Measurements from ENCODE around the gene SPATA17. TPM values are rescaled to one million over a fixed set of nuclear protein-coding genes. Genes with fewer than 3 reads are reported as not detected.
"Not testable (repeated sequence)": the region's sequence is repeated elsewhere in the genome, so short reads cannot be mapped to it uniquely, and the experiment has no call there.

The SPATA17 gene
- polyA plus RNA-seq, 2 donors = 0.04 to 0.13 TPM

DNA sequence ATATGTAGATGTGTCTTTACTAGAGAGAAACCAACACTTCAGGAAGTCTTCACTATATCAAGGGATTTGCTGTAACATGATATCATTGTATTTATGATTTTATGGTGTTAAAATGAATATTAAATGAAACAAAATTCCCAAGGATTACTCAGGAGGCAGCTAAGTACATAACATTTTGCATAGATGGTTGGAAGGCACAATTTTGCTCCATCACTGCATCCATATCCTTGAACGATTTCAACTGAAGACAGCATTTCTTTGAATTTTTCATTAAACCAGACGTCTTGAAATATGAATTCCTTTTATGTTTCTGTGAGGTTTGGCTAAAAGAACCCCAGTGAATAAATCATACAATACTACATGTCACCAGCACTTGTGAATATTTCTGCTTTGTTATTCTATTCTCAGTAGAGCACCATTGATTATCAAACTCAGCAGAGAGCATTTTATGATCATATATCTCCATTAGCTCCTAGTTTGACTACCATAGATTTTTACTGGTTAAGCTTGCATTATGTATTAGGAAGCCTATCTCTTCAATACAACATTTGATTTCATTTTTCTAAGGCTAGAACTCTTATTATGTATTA is 37.3 kb downstream of the SPATA17 start:
- 63 to 77% methylated on average over 2 of the region's 2 CpGs for WGBS, 2 donors
- Histone ChIP-seq H3K27me3 (ENCODE audit: control insufficient read depth in 1 of 2, insufficient read depth in 2 of 2, low read length in 2 of 2) (no peaks in the 10 kb centered on the region), H3K27ac (ENCODE audit: low read depth in 2 of 2, low read length in 1 of 2) (no peak overlapping the region), H3K4me1 (ENCODE audit: control insufficient read depth in 2 of 2, insufficient read depth in 2 of 2, low read length in 1 of 2) (no peaks in the 10 kb centered on the region), H3K4me3 (ENCODE audit: low read depth in 1 of 2, low read length in 2 of 2) (no peak overlapping the region), H3K9me3 (ENCODE audit: control insufficient read depth in 2 of 2, insufficient read depth in 1 of 2, low read depth in 1 of 2, low read length in 1 of 2) (no peaks in the 10 kb centered on the region), H3K36me3 (ENCODE audit: control insufficient read depth in 2 of 2, insufficient read depth in 2 of 2, low read length in 1 of 2) (no peaks in the 10 kb centered on the region)

DNA sequence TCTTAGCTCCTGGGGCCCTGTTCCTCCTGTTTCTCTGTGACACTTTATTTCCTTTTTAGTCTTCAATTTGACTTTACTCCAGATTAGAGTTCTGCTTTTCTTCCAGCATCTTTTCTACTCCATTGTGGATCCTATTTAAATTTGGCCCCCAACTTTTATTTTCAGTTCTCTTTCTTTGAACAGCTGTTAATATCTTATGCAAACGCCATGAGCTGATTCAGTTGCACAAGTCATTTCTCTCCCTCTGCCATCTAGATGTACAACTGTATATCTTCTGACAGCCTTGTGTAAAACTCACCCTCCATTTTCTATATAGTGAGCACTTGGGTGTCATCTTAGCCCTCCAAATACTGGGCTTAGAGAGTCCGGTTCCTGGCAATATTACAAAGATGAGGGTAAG is 42.2 kb downstream of the SPATA17 start:
- WGBS, 2 donors = 75 to 80% methylated on average over 2 of the region's 2 CpGs

DNA sequence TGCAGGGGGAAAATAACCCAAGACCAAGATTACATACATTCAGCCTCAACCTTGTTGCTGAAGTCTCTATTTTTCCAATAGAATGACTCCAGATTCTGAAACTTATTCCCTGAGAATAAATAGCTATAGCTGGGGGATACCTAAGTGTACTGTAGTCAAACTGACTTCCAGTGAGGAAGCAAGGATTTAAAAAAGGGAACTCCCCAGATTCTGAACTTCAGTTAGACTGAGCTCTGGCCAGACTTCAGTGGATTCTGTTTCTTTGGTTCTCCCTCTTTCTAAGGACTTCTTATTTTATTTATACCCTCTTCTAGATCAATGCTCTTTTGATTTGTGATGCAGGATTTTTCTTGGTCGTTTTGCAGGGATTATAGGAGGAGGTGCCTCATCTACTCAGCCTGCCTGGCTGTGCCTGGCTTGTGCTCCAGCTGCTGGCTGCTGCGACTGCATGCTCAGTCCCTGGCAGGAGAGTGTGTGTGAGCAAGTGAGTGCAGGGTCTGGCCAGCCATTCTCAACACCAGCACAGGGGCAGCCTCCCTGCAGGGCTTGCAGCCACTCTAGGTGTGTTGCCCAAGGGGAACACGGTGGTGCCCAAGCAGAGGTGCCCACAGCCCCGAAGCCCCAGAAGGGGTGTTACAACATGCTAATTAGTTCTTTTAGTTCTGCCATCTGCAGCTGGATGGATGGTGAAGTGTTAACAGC is 43.0 kb downstream of the SPATA17 start:
- WGBS, 2 donors = 71 to 72% methylated on average over 4 of the region's 4 CpGs
- no peak overlapping the region for H3K4me3 ChIP-seq (ENCODE audit: low read depth in 1 of 2, low read length in 2 of 2)
- H3K9me3 ChIP-seq (ENCODE audit: control insufficient read depth in 2 of 2, insufficient read depth in 1 of 2, low read depth in 1 of 2, low read length in 1 of 2) = peaks cover 0 to 3% of the 10 kb centered on the region in 2 donors
- H3K27ac ChIP-seq (ENCODE audit: low read depth in 2 of 2, low read length in 1 of 2) = no peak overlapping the region
- H3K36me3 ChIP-seq (ENCODE audit: control insufficient read depth in 2 of 2, insufficient read depth in 2 of 2, low read length in 1 of 2) = no peaks in the 10 kb centered on the region
- no peaks in the 10 kb centered on the region for H3K27me3 ChIP-seq (ENCODE audit: control insufficient read depth in 1 of 2, insufficient read depth in 2 of 2, low read length in 2 of 2)
- no peaks in the 10 kb centered on the region for H3K4me1 ChIP-seq (ENCODE audit: control insufficient read depth in 2 of 2, insufficient read depth in 2 of 2, low read length in 1 of 2)

More for the DNA sequence above, 42.2 kb downstream of the SPATA17 start:
- H3K27me3 ChIP-seq (ENCODE audit: control insufficient read depth in 1 of 2, insufficient read depth in 2 of 2, low read length in 2 of 2) = no peaks in the 10 kb centered on the region
- H3K36me3 ChIP-seq (ENCODE audit: control insufficient read depth in 2 of 2, insufficient read depth in 2 of 2, low read length in 1 of 2) = no peaks in the 10 kb centered on the region
- no peak overlapping the region for H3K4me3 ChIP-seq (ENCODE audit: low read depth in 1 of 2, low read length in 2 of 2)
- peaks cover 0 to 3% of the 10 kb centered on the region in 2 donors for H3K9me3 ChIP-seq (ENCODE audit: control insufficient read depth in 2 of 2, insufficient read depth in 1 of 2, low read depth in 1 of 2, low read length in 1 of 2)
- H3K4me1 ChIP-seq (ENCODE audit: control insufficient read depth in 2 of 2, insufficient read depth in 2 of 2, low read length in 1 of 2) = no peaks in the 10 kb centered on the region
- H3K27ac ChIP-seq (ENCODE audit: low read depth in 2 of 2, low read length in 1 of 2) = no peak overlapping the region

DNA sequence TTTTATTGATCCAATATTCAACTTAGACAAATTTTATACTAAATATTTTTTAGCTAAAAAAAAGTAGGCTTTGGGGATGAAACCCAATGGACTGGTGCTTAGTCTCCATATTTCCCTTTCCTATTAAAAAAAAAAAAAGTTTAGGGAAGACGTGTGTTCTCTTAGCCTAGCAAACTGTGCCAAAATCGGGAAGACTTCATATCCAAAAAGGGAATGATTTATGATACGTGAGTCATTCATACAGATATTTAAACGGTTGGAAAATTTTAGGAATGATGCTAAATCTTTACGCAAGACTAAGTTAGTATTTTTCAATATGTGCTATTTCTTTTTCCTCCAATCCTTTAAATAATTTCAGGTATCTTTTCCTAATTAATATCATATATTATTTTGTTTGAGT is 50.7 kb downstream of the SPATA17 start:
- Histone ChIP-seq H3K27me3 (ENCODE audit: control insufficient read depth in 1 of 2, insufficient read depth in 2 of 2, low read length in 2 of 2) (no peaks in the 10 kb centered on the region), H3K4me3 (ENCODE audit: low read depth in 1 of 2, low read length in 2 of 2) (no peak overlapping the region), H3K36me3 (ENCODE audit: control insufficient read depth in 2 of 2, insufficient read depth in 2 of 2, low read length in 1 of 2) (no peaks in the 10 kb centered on the region), H3K27ac (ENCODE audit: low read depth in 2 of 2, low read length in 1 of 2) (no peak overlapping the region), H3K9me3 (ENCODE audit: control insufficient read depth in 2 of 2, insufficient read depth in 1 of 2, low read depth in 1 of 2, low read length in 1 of 2) (no peaks in the 10 kb centered on the region), H3K4me1 (ENCODE audit: control insufficient read depth in 2 of 2, insufficient read depth in 2 of 2, low read length in 1 of 2) (no peaks in the 10 kb centered on the region)
- 82 to 85% methylated on average over 5 of the region's 5 CpGs for WGBS, 2 donors

DNA sequence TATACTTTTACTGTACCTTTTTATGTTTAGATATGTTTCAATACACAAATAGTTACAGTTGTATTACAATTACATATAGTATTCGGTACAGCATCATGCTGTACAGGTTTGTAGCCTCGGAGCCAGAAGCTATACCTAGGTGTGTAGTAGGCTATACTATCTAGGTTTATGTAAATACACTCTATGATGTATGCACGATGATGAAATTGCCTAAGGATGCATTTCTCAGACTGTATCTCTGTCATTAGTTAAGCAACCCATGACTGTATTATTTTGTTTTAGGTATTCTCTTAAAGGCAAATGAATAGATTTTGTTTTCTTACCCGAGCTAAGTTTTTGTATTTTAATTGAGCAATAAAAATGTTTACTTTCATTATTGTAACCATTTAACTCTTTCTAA is 56.4 kb downstream of the SPATA17 start:
- Histone ChIP-seq H3K36me3 (ENCODE audit: control insufficient read depth in 2 of 2, insufficient read depth in 2 of 2, low read length in 1 of 2) (no peaks in the 10 kb centered on the region), H3K27ac (ENCODE audit: low read depth in 2 of 2, low read length in 1 of 2) (no peak overlapping the region), H3K27me3 (ENCODE audit: control insufficient read depth in 1 of 2, insufficient read depth in 2 of 2, low read length in 2 of 2) (no peaks in the 10 kb centered on the region), H3K4me3 (ENCODE audit: low read depth in 1 of 2, low read length in 2 of 2) (no peak overlapping the region), H3K9me3 (ENCODE audit: control insufficient read depth in 2 of 2, insufficient read depth in 1 of 2, low read depth in 1 of 2, low read length in 1 of 2) (no peaks in the 10 kb centered on the region), H3K4me1 (ENCODE audit: control insufficient read depth in 2 of 2, insufficient read depth in 2 of 2, low read length in 1 of 2) (no peaks in the 10 kb centered on the region)
- 71 to 80% methylated on average over 4 of the region's 4 CpGs for WGBS, 2 donors

DNA sequence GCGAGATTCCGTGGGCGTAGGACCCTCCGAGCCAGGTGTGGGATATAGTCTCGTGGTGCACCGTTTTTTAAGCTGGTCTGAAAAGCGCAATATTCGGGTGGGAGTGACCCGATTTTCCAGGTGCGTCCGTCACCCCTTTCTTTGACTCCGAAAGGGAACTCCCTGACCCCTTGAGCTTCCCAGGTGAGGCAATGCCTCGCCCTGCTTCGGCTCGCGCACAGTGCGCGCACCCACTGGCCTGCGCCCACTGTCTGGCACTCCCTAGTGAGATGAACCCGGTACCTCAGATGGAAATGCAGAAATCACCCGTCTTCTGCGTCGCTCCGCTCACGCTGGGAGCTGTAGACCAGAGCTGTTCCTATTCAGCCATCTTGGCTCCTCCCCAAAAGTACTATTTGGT is 65.0 kb downstream of the SPATA17 start:
- H3K4me3 ChIP-seq (ENCODE audit: low read depth in 1 of 2, low read length in 2 of 2); H3K27me3 ChIP-seq (ENCODE audit: control insufficient read depth in 1 of 2, insufficient read depth in 2 of 2, low read length in 2 of 2); H3K4me1 ChIP-seq (ENCODE audit: control insufficient read depth in 2 of 2, insufficient read depth in 2 of 2, low read length in 1 of 2); H3K36me3 ChIP-seq (ENCODE audit: control insufficient read depth in 2 of 2, insufficient read depth in 2 of 2, low read length in 1 of 2); H3K27ac ChIP-seq (ENCODE audit: low read depth in 2 of 2, low read length in 1 of 2); H3K9me3 ChIP-seq (ENCODE audit: control insufficient read depth in 2 of 2, insufficient read depth in 1 of 2, low read depth in 1 of 2, low read length in 1 of 2): not testable (repeated sequence)
- WGBS, 2 donors = 93 to 94% methylated on average over 18 to 24 of the region's 25 CpGs

DNA sequence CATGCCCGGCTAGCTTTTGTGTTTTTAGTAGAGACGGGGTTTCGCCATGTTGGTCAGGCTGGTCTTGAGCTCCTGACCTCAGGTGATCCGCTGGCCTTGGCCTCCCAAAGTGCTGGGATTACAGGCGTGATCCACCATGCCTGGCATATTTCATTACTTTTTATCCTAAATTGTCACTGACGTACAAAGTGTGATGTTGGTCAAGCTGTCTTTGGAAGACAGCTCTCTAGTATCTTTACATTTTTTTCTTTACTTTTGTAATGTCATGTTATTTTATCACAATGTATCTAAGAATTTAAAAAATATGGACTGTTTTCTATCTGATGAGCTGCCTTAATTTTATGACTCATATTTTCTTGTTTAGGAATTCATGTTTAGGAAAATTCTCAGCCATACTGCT is 72.2 kb downstream of the SPATA17 start:
- no peak overlapping the region for H3K4me3 ChIP-seq (ENCODE audit: low read depth in 1 of 2, low read length in 2 of 2)
- H3K27me3 ChIP-seq (ENCODE audit: control insufficient read depth in 1 of 2, insufficient read depth in 2 of 2, low read length in 2 of 2) = no peaks in the 10 kb centered on the region
- no peaks in the 10 kb centered on the region for H3K4me1 ChIP-seq (ENCODE audit: control insufficient read depth in 2 of 2, insufficient read depth in 2 of 2, low read length in 1 of 2)
- no peaks in the 10 kb centered on the region for H3K36me3 ChIP-seq (ENCODE audit: control insufficient read depth in 2 of 2, insufficient read depth in 2 of 2, low read length in 1 of 2)
- no peak overlapping the region for H3K27ac ChIP-seq (ENCODE audit: low read depth in 2 of 2, low read length in 1 of 2)
- 92 to 97% methylated on average over 6 of the region's 6 CpGs for WGBS, 2 donors
- no peaks in the 10 kb centered on the region for H3K9me3 ChIP-seq (ENCODE audit: control insufficient read depth in 2 of 2, insufficient read depth in 1 of 2, low read depth in 1 of 2, low read length in 1 of 2)

DNA sequence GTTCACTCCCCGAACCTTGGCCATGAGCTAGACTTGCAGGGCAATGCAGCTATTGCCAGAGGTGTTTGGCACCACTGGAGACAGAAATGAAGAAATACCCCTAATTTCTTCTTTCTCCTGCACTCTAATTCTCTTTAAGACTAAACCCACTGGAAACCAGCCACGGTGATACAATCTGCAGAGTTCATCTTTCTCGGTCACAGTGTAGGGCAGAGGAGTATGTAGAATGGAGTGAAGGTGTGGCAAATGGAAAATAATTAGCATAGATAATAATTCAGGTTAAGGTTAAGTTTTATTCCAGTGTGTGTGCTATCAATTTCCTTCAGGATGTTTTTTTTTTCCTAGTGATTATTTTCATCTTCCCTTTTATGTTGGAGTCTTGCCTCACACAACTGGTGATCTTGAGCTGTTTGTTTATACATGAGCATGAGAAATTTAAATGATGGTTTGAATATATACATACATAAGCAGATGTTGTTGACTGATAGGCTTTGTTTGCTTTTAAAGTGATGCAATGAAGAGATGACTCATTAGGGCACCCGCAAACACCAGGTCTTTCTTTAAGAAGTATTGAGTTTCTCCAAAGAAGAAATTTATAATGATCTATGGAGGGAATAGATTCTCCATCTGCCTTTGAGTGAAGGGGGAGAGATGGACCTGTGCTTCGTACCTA is 81.9 kb downstream of the SPATA17 start:
- Histone ChIP-seq H3K9me3 (ENCODE audit: control insufficient read depth in 2 of 2, insufficient read depth in 1 of 2, low read depth in 1 of 2, low read length in 1 of 2) (no peaks in the 10 kb centered on the region), H3K4me1 (ENCODE audit: control insufficient read depth in 2 of 2, insufficient read depth in 2 of 2, low read length in 1 of 2) (no peaks in the 10 kb centered on the region), H3K27me3 (ENCODE audit: control insufficient read depth in 1 of 2, insufficient read depth in 2 of 2, low read length in 2 of 2) (no peaks in the 10 kb centered on the region), H3K36me3 (ENCODE audit: control insufficient read depth in 2 of 2, insufficient read depth in 2 of 2, low read length in 1 of 2) (no peaks in the 10 kb centered on the region), H3K27ac (ENCODE audit: low read depth in 2 of 2, low read length in 1 of 2) (no peak overlapping the region), H3K4me3 (ENCODE audit: low read depth in 1 of 2, low read length in 2 of 2) (no peak overlapping the region)
- 62 to 73% methylated on average over 5 of the region's 5 CpGs for WGBS, 2 donors

DNA sequence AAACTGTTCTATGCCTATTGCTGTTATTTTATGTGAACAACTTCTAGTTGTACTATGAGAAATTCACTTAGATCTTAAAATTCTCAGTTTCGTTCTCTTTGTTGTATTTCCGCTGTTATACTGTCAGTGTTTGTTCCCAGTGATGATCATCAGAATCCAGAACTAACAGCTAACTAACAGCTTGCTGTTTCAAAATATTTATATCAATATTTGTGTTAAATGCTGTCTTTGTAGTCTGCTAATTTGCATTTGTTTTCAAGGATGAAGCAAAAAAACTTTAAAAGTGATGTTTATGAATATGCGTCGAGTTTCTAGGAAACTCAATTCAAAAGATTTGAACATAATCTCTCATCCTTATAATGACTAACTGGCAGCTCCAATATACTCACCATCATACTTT is 84.5 kb downstream of the SPATA17 start:
- Histone ChIP-seq H3K9me3 (ENCODE audit: control insufficient read depth in 2 of 2, insufficient read depth in 1 of 2, low read depth in 1 of 2, low read length in 1 of 2) (peaks cover 0 to 3% of the 10 kb centered on the region in 2 donors), H3K4me1 (ENCODE audit: control insufficient read depth in 2 of 2, insufficient read depth in 2 of 2, low read length in 1 of 2) (no peaks in the 10 kb centered on the region), H3K27ac (ENCODE audit: low read depth in 2 of 2, low read length in 1 of 2) (no peak overlapping the region), H3K36me3 (ENCODE audit: control insufficient read depth in 2 of 2, insufficient read depth in 2 of 2, low read length in 1 of 2) (no peaks in the 10 kb centered on the region), H3K4me3 (ENCODE audit: low read depth in 1 of 2, low read length in 2 of 2) (no peak overlapping the region), H3K27me3 (ENCODE audit: control insufficient read depth in 1 of 2, insufficient read depth in 2 of 2, low read length in 2 of 2) (no peaks in the 10 kb centered on the region)
- 73 to 82% methylated on average over 4 of the region's 4 CpGs for WGBS, 2 donors

Measured in esophagus (tissue), 2 donors.